ENCODE measurements around the gene SLC2A13. TPM values are rescaled to one million over a fixed set of nuclear protein-coding genes. Genes with fewer than 3 reads are reported as not detected.

SLC2A13 gene
- total RNA-seq, 1 experiment from 2014 or later, result 15.3 TPM

GRCh38 chr12:39937119-39937518, 168.8 kb downstream of the SLC2A13 start (continued):
- no peak for TF ChIP-seq ZBTB43 (CRISPR knock-in tag; IDR thresholded peaks at IDR 0.05)
- no peak for TF ChIP-seq ZNF423 (CRISPR knock-in tag; IDR thresholded peaks at IDR 0.05)

DNA sequence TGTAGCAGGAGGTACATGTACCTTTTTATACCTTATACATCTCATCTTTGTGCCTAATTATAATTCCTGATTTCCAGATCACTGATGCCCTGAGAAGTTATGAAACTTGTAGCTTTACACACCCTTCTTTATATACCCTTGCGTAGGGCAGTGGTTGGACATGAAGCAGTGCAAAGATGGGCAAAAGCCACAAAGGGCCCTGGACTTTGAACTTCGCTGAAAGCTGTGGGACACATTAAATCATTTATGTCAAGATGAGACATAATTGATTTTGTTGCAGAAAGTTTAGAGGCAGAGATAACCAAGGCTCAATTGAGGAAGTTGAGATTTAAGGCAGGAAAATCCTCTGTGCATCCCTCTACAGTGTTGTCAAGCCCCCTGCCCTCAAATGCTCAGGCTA, 170.0 kb downstream of the SLC2A13 start:
- 0 out of 2 replicates have a peak, but pooled peaks cover 2% of the 10 kb centered on the region for H3K9me3 Mint-ChIP-seq
- H3K27me3 Mint-ChIP-seq (ENCODE audit: low read depth), result no peaks in the 10 kb centered on the region
- no peak for ATAC-seq
- no peak for DNase-seq (ENCODE audit: low spot score)
- no peak overlapping the region for H3K4me3 Mint-ChIP-seq
- CTCF ChIA-PET, result no interaction called here
- H3K36me3 Mint-ChIP-seq, result no peaks in the 10 kb centered on the region
- H3K4me1 Mint-ChIP-seq, result no peaks in the 10 kb centered on the region
- TF ChIP-seq, protein P1, sequence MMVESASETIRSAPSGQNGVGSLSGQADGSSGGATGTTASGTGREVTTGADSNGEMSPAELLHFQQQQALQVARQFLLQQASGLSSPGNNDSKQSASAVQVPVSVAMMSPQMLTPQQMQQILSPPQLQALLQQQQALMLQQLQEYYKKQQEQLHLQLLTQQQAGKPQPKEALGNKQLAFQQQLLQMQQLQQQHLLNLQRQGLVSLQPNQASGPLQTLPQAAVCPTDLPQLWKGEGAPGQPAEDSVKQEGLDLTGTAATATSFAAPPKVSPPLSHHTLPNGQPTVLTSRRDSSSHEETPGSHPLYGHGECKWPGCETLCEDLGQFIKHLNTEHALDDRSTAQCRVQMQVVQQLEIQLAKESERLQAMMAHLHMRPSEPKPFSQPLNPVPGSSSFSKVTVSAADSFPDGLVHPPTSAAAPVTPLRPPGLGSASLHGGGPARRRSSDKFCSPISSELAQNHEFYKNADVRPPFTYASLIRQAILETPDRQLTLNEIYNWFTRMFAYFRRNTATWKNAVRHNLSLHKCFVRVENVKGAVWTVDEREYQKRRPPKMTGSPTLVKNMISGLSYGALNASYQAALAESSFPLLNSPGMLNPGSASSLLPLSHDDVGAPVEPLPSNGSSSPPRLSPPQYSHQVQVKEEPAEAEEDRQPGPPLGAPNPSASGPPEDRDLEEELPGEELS (CRISPR knock-in tag; IDR thresholded peaks at IDR 0.05), result no peak
- TF ChIP-seq TCF7 (CRISPR knock-in tag; IDR thresholded peaks at IDR 0.05; ENCODE audit: low read depth) (no peak), MAX (CRISPR knock-in tag; IDR thresholded peaks at IDR 0.05) (no peak), NR1H2 (CRISPR knock-in tag; IDR thresholded peaks at IDR 0.05) (no peak)
- POLR2A ChIA-PET, result no interaction called here
- no peak overlapping the region for H3K27ac Mint-ChIP-seq

- Mint-ChIP-seq H3K36me3 (no peaks in the 10 kb centered on the region), H3K4me1 (no peaks in the 10 kb centered on the region), H3K4me3 (no peak overlapping the region), H3K27me3 (ENCODE audit: low read depth) (no peaks in the 10 kb centered on the region), H3K9me3 (no peaks in the 10 kb centered on the region), H3K27ac (no peak overlapping the region)
- ATAC-seq, result no peak
- no peak for DNase-seq (ENCODE audit: low spot score)
- POLR2A ChIA-PET, result no interaction called here
- CTCF ChIA-PET, result no interaction called here
- TF ChIP-seq, protein P2, sequence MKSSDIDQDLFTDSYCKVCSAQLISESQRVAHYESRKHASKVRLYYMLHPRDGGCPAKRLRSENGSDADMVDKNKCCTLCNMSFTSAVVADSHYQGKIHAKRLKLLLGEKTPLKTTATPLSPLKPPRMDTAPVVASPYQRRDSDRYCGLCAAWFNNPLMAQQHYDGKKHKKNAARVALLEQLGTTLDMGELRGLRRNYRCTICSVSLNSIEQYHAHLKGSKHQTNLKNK (CRISPR knock-in tag; IDR thresholded peaks at IDR 0.05), result no peak
- TF ChIP-seq, protein P3, sequence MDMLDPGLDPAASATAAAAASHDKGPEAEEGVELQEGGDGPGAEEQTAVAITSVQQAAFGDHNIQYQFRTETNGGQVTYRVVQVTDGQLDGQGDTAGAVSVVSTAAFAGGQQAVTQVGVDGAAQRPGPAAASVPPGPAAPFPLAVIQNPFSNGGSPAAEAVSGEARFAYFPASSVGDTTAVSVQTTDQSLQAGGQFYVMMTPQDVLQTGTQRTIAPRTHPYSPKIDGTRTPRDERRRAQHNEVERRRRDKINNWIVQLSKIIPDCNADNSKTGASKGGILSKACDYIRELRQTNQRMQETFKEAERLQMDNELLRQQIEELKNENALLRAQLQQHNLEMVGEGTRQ (CRISPR knock-in tag; IDR thresholded peaks at IDR 0.05), result no peak
- TF ChIP-seq CREB1 (CRISPR knock-in tag; IDR thresholded peaks at IDR 0.05), result no peak
- TF ChIP-seq ATF1 (CRISPR knock-in tag; IDR thresholded peaks at IDR 0.05), result no peak
- TF ChIP-seq E2F1 (CRISPR knock-in tag; IDR thresholded peaks at IDR 0.05), result no peak
- no peak for TF ChIP-seq SMAD4 (CRISPR knock-in tag; IDR thresholded peaks at IDR 0.05)
- TF ChIP-seq, protein P4, sequence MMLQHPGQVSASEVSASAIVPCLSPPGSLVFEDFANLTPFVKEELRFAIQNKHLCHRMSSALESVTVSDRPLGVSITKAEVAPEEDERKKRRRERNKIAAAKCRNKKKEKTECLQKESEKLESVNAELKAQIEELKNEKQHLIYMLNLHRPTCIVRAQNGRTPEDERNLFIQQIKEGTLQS (CRISPR knock-in tag; conservative IDR thresholded peaks at IDR 0.05), result no peak
- no peak for TF ChIP-seq ELF4 (CRISPR knock-in tag; IDR thresholded peaks at IDR 0.05; ENCODE audit: low read depth)
- no peak for TF ChIP-seq STAT6 (CRISPR knock-in tag; conservative IDR thresholded peaks at IDR 0.05; ENCODE audit: low read depth)
- TF ChIP-seq, protein P5, sequence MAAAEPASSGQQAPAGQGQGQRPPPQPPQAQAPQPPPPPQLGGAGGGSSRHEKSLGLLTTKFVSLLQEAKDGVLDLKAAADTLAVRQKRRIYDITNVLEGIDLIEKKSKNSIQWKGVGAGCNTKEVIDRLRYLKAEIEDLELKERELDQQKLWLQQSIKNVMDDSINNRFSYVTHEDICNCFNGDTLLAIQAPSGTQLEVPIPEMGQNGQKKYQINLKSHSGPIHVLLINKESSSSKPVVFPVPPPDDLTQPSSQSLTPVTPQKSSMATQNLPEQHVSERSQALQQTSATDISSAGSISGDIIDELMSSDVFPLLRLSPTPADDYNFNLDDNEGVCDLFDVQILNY (CRISPR knock-in tag; IDR thresholded peaks at IDR 0.05), result no peak
- TF ChIP-seq NFYB (CRISPR knock-in tag; conservative IDR thresholded peaks at IDR 0.05; ENCODE audit: low read depth), result no peak
- TF ChIP-seq FOXP1 (CRISPR knock-in tag; IDR thresholded peaks at IDR 0.05; ENCODE audit: borderline replicate concordance), result no peak
Measured at GRCh38 chr12:39935275-39935674, 170.6 kb downstream of the SLC2A13 start.
